ENCODE data around the gene DDX31.

Gene DDX31

DNA sequence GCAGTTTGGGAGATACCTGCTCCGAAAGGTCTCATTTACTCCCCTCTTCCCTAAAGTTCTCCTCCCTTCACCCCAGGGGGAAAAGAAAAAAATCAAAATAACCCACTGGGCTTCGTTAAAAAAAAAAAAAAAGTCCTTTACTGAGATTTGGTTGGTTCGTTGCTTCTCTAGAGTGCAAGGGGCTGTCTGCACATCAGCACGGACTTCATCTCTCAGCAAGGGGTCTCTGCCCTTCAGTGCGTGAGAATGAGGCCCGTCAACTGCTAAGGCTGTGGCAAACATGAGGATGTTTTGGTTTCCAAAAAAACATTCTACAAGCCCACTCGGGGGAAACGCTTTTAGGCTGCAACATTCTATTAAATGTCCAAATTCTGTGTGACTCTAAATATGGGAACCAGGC lies 77.3 kb downstream of the DDX31 start:
- DNase-seq: no peak

DNA sequence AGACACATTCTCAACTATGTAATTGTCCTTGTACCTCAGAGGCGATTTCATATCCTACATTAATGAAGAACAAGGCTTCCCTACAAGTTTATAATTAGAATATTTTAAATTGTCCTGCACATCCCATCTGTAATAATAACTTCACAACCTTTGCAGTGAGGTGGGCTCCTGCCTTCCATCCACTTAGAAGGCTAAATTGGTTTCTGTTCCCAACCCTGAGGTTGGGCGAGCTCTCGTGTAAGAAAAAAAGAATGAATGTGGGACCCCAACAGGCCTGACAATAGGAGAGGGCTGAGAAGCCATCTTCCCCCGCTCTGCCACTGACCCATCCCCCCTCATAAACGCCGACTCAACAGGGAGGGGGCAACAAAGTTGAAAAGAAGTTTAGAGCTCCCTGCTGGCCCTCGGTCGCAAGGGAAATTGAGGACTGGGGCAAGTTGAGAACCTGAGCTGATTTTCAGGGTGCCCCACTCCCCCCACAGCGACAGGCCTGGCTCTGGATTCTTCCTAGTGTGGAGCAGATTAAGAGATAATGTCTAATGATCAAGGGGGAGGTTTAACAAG lies 78.0 kb downstream of the DDX31 start:
- DNase-seq: no peak

DNA sequence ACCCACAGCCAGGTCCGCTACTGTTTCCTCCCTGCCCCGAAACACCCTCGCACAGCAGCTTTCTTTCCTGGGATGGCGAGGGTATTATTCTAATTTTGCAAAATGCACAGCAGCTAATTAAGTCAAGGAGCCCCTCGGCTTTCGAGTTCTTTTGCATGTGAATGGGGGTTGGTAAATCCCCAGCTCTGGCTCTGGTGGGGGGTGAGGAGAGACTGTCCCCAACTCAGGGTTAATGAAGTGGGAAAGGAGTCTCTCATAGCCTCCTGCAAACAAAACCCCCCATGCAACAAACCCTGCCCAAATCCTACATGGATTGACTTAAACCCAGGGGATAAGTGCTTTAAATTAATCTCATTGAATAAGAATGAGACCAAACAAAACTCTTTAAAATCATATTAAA lies 78.5 kb downstream of the DDX31 start:
- DNase-seq: no peak

DNA sequence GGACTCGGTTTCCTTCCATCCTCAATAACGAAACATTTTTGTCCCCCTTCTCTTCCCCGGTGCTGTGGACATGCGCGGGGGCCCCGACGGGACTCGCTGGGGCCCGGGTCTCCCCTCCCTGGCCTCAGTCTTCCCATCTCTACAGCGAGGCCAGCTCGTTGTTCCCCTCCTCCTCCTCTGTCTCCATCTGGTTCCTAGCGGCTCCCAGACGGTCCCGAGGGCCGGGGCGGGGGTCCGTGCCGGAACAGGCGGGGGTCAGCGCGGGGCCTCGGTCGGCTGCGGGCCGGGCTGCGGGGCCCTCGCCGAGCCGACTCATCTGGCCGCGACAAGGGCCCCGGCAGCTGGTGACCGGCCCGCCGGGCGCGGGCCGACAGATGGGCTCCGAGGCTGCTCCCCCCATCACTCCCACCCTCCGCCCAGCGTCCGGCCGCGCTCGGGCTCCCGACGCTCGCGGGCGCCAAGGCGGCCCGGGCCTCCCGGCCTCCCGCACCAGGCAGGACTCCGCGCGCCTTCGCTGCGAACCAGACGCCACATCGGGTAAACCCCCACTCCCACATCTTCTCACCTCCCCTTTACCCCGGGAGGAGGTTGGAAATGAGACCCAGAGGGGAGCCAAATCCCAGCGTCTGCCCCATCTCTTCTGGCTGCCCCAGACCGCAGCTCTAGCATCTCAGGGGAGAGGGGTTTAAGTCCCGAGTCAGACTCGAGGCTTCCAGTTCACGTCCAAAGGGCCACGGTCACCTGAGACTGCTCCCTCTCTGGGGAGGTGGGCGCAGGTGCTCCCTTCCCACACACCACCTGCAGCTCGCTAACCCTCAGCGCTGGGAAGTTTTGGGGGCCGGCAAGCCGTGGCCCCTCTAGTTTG lies 79.2 kb downstream of the DDX31 start:
- DNase-seq: no peak

DNA sequence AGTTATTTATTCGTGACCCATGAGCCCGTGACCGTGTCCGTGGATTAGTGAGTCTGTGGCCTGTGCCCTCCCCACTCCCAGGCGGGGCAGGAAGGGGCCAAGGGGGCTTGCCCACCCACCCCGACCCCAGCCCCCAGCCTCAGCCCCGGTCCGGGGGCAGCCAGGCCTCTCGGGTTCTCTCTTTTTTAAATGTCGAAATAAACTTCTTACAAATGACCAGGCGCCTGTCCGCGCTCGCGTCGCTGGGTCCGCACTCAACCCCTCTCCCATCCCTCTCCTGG lies 79.8 kb downstream of the DDX31 start:
- no peak for DNase-seq

DNA sequence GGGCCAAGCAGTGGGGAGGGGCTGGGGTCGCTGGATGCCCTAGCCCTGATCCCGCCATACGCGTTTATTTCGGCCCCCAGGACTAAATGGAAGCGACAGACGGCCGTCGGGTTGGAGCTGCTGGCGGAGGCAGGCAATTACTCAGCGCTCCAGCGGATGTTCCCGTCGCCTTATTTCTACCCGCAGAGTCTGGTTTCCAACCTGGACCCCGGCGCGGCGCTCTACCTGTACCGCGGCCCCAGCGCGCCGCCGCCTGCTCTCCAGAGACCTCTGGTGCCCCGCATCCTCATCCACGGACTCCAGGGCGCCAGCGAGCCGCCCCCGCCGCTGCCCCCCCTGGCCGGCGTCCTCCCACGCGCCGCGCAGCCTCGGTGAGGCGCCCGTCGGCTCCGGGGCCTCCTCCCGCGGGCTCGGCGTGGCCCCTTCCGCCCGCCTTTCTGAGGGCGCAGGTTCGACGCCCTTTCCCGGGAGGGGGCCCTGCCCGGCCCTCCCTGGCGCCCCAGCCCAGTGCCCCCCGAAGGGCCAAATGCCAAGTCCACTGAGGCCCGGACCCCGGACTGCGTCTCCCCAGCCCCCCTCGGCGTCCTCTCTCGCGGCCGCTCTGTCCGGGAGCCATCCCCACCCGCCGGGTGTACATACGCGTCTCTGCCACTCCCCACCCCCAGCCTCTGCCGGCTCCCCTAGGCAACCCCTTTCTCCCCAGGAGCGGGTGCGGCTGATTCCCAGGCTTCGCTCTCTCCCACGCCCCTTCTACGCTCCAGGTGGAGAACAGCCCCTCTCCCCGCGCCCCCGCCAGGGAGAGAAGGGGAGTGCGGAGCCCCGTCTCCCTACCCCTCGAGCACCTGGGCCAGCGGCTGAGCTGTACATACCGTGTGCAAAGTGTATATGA lies 80.4 kb downstream of the DDX31 start:
- DNase-seq: no peak

DNA sequence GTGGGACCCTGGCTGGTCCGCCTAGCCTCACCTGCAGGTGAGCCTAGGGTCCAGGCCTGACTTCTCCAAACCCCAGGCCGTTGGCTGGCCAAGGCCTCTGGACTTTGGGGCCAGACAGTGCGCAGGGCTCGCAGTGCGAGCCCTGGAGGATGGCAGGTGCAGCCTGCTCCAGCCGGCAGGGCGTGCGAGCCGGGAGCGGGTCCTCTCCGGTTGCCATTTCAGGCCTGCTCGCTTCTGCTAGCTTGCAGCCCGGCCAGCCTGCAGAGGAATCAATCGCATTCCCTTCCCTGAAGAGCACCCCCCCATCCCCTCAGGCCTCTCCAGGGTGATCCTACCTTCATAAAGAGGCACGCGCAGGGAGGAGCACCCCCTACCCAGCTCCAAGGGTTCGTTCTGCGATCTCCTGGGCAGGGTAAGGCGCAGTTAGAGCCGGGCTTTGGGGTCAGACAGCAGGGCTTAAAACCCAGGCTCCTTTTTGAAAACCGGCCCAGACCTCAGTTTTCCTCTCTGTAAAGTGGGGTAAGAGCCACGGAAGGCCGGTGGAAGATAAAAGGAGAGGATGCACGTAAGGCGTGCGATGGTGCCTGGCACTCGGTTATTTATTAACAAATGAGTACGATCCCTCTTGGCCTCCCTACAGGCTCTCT lies 81.2 kb downstream of the DDX31 start:
- no peak for DNase-seq

DNA sequence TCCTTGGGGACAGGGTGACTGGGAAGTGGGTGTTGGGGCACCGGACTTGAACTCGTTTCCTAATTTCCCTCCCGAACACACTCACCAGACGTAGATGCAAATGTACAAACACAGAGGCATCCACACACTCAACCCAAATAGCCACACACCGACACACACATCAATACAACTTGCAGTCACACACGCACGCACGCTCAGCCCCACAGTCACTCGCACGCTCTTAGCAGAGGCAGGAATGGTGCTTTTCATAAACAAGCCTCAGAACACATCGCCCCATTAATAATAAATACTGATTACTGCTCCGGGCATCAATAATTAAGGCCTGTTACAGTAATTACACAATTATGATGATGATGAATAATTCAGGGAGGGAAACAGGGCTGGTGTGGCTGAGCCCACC lies 81.7 kb downstream of the DDX31 start:
- DNase-seq: no peak

DNA sequence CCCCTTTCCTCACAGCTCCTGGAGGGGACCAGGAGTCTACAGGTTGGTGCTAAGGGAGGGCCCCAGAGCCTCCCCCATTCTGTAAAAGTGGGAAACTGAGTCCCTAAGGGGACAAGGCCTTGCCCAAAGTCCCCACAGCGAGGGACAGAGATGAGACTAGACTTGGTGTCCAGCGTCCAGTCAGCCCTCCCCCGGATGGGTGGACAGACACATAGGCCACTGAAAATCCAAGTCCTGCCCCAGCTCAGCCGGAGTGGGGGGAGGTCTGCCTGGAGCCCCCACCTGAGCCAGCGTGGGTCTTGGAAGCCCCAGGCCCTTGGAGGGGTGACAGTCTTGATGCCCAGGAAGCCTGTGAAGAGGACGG lies 82.2 kb downstream of the DDX31 start:
- no peak for DNase-seq

DNA sequence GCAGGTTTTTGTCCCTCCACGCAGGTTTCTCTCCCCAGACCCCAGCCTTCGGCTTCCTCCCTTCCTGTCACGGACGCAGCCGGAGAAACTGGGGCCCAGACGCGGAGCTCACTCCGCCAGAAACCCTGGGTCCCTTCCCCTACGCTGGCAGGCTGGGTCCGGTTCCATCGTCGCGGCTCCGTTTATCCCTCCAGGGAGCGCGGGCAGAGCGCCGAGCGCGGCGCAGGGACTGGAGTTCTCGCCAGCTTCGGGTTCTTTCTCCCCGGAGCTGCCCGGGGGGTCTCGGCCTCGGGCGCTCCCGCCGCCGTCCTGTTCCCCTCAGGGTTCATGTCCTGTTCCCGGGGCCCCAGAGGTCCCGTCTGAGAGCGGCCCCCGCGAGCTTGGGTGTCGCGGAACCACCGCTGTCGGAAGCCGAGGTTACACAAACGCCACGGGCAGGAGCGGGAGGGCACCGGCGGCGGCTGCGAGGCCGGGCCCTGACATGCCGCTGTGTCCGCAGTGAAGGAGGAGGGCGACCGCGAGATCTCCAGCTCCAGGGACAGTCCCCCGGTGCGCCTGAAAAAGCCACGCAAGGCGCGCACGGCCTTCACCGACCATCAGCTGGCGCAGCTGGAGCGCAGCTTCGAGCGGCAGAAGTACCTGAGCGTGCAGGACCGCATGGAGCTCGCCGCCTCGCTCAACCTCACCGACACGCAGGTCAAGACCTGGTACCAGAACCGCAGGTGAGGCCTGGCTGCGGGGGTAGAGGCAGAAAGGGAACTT lies 82.8 kb downstream of the DDX31 start:
- DNase-seq: no peak

DNA sequence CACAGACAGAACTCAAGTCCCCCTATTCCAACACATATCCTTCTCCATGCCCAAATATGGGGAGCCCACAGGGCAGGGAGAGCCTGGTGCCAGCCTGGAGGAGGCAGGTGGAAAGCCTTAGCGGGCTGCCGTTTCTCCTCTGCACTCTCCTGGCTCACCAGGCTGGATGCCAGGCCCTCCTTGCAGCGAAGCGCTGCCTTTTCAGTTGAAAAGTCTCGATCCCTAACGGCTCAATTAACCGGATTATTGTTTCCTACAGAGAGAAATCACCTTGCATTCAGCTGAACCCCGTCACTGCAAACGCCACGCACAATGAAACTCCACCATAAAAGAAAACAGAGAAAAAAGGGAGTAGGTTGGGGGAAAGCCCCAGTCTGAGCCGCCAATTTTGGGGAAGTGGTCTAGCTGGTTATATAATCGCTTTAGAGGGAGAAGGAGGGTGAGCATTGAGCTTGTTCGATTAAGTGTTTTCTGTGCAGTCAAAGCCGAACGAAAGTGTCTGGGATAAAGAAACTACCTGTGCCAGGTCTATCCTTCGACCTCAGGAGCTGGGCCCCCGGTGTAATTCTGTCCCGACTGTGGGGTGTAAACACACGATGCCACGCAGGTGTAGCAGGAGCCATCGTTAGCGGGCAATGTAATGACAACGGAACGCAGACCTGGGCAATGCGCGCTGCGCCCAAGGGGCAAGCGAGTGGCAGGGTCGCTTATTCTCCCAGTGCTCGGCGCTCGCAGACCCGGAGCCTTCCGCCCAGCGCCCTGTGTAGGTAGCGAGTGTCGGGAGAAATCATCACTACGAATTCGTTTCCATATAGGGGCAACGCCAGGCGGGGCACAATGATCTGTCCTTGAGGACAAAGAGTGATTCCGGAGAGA lies 83.6 kb downstream of the DDX31 start:
- DNase-seq: no peak

DNA sequence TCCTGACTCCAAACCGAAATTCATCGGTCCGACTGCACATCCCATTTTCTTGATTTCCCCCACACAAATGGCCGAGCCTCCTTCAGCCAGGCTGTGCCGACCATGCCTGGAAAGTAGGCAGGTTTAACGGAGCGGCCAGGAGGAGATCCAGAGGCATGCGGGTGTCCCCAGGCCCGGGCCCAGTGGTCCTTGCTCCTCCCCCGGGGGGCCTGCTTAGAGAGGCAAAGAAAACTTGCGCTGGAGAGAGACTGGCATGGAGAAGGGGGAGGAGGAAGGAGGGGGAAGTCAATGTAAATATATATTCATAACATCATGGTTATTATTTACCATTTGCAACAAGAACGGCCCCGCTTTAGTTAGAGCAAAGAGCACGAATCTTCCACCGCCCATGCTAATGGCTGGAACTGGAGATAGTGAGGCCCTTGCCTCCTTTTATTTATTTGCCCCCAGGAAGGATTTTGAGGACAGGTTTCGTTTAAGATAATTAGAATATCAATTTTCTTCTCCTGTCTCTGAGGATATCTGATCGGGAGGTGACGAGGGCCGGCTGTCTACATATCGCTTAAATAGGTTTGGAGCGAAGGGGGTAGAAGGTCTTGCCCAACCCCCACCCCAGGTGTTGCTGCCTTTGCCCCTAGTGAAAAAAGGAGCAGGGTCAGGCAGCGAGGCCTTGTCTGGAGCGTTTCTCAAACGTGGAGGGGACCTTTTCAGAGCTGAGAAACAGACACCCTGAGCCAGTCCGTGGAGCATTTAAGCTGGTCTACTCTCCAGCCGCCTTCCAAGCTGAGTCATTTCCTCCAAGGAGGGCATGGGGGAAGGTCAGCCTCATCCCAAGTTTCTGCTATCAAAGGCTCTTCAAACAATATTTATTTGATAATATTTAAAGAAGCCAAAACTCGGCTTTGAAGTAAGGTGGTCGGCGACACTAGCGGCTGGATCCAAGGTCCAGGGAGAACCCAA lies 84.9 kb downstream of the DDX31 start:
- DNase-seq: no peak

DNA sequence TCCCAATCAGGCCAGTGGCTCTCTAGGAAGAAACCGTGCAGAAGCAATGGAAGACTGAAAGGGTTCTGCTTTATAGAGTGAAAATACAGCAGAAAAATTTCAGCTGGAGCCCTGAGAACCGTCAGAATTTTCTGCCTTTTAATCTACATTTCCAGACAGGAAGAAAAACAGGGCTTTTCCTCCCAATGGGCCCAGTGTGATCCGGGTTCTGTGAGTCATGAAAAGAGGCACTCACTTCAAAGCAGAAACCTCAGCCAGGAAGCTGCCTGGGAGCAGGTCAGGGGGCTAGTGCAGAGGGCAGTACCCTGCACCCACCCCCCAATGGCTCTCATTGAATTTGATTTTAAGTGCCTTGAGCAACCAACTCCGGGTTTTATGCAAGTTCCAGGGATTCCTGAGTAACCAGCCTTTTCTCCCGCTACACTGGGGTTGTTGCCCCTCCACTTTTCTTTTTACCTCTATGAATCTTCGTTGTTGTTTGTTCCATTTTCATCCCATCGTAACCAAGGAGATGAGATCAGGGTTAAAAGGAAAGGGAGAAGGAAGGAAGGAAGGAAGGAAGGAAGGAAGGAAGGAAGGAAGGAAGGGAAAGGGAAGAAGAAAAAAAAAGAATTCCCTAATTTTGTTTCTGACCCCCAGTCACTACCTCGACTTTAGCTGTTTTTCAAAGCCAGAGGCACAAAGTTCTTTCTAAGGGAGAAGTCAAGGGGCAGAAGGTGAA lies 86.0 kb downstream of the DDX31 start:
- DNase-seq: no peak

DNA sequence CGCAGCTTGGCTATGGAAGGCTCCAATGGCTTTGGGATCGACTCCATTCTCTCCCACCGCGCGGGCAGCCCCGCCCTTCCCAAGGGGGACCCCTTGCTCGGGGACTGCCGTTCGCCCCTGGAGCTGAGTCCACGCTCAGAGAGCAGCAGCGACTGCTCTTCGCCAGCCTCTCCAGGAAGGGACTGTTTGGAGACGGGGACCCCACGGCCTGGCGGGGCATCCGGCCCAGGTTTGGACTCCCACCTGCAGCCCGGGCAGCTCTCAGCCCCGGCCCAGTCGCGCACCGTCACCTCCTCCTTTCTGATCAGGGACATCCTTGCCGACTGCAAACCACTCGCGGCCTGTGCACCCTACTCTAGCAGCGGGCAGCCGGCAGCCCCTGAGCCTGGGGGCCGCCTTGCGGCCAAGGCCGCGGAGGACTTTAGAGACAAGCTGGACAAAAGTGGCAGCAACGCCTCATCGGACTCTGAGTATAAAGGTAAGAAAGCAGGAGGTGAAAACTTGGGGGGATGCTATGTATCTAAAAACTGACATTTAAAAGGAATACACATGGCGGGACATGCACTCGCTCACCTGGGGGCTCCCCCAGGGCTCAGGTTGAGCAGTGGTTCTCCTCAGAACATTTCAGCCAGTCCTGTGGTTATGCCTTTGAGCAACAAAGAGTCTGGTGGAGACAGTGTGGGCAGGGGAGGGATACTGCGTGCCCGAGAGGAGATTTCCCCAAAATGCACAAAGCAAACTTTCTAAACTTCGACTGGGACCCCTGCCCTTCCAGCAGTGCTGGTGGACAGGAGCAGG lies 86.8 kb downstream of the DDX31 start:
- DNase-seq: no peak

DNA sequence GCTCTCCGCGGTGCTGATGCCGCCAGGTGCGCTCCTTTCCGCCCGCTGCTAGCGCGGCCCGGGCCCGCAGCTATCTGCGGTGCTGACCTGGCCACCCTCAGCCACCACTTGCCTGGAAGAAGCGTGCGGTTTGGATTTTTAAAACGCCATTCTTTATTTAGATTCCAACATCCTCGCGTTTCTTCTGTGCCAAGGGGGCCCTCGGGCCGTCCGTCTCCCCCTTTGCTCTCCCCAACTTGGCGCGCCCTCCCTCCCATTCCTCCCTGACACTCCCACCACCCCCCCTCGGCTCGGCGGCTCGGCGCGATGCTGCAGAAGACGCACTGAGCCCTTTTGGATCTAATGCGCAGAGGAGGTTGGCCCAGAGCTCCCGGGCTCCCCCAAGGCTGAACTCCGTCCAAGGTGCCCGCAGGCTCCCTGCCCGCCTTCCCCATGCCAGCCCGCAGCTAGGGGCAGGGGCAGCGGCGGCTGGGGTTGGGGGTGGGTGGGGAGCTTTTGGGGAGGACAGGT lies 87.5 kb downstream of the DDX31 start, which contains the start of gene BARHL1:
Gene BARHL1 (plus strand): TSS at position 331 of the 510 bp plus-strand sequence. CDS start 192 bp downstream, outside the sequence.
- DNase-seq: no peak

DNA sequence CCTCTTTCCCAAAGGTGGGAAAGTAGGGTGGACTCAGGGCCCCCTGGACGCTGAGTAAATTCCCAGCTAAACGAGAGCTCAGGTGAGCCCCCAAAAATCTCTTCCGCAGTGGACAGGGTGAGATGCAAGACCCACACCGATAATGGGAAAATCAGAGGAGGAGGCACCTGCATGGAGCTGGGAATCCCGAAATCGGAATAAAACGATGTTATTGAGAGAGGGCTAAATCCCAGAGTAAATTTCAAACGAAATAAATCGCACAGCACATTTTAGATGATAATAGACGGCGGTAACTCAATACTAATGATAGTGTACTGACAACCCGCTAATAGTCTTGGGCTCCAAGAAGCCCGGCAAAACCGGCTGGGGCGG lies 90.4 kb downstream of the DDX31 start:
- no peak for DNase-seq

DNA sequence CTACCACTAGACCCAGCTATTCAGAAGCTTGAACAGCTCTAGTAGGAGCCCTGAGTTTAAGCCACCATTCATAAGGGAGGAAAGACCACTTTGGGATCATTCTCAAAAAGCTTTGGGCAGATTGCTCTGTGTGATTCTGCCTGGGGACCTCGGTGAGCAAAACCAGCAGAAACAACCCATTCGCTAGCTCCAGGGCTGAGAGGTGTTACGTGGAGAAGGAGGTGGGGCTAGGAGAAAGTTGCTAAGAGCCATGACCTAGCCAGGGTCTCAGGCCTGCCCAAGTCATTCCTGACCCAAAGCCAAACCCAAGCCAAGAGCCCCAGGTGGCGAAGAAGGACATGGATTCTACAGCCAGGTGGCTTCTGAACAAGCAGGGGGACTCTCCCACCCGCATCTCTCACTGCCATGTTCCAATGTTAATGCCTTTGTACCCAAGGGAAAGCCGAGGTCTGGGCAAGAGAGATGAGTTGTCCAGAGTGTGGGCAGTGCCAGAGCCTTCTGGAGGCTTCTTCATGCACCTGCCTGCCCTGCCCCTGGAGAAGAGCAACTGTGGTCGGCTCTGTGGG lies 91.3 kb downstream of the DDX31 start:
- DNase-seq: no peak

DNA sequence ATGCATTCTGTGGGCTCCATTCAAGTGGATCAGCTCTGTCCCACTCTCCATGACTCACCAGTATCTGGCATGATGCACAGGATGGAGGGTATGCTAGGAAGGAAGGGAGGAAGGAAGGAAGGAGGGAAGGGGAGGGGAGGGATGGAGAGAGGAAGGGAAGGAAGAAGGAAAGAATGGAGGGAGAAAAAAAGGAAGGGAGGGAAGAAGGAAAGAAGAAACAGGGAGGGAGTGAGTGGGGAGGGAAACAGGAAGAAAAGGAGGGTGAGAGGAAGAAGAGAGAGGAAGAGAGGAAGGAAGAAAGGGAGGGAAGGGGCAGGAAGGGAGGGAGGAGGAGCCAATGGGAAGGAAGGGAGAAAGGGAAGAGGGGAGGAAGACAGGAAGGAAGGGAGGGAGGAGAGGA lies 92.7 kb downstream of the DDX31 start:
- no peak for DNase-seq

Data from activated naive CD4-positive, alpha-beta T cell (primary cell).